ENCODE measurements around the gene HOXD9.

HOXD9 gene

GRCh38 chr2:176109946-176110345 lies 12.6 kb upstream of the HOXD9 start:
- Histone ChIP-seq H3K14ac (ENCODE audit: low read length) (no peak overlapping the region), H2BK5ac (ENCODE audit: low read depth, low read length, poor library complexity) (no peak overlapping the region), H3K4ac (ENCODE audit: low read depth, low read length) (no peak overlapping the region), H2BK120ac (ENCODE audit: insufficient read depth, low read length, poor library complexity) (no peak overlapping the region), H4K91ac (ENCODE audit: low read depth, low read length) (no peak overlapping the region), H3K79me2 (ENCODE audit: control insufficient read depth, insufficient read depth, low read length, poor library complexity) (no peaks in the 10 kb centered on the region), H3K79me1 (ENCODE audit: low read length) (no peaks in the 10 kb centered on the region), H3K27ac (ENCODE audit: low read depth, low read length) (no peak overlapping the region), H2AFZ (ENCODE audit: insufficient read depth, low read length, poor library complexity) (no peak overlapping the region), H3K36me3 (ENCODE audit: control insufficient read depth in 1 of 2, insufficient read depth in 2 of 2, low read length in 2 of 2) (no peaks in the 10 kb centered on the region), H3K4me2 (ENCODE audit: low read length) (no peak overlapping the region), H4K12ac (ENCODE audit: low read depth, low read length) (no peak overlapping the region), H3K23ac (ENCODE audit: low read length) (no peak overlapping the region), H3K27me3 (ENCODE audit: insufficient read depth, low read length) (peaks cover 81% of the 10 kb centered on the region), H3K18ac (ENCODE audit: low read length) (no peak overlapping the region), H3K4me3 (ENCODE audit: low read depth, low read length) (no peak overlapping the region), H2BK12ac (ENCODE audit: low read length) (no peak overlapping the region), H3K9ac (ENCODE audit: low read length) (no peak overlapping the region), H3K4me1 (ENCODE audit: control insufficient read depth in 1 of 2, insufficient read depth in 2 of 2, low read length in 2 of 2) (peaks cover 7% of the 10 kb centered on the region in 2 experiments), H3K9me3 (ENCODE audit: insufficient read depth, low read depth, low read length) (peaks cover 15% of the 10 kb centered on the region), H4K8ac (ENCODE audit: low read depth, low read length) (no peak overlapping the region), H2AK5ac (ENCODE audit: low read length) (no peak overlapping the region)
- WGBS (ENCODE audit: extremely low coverage, insufficient coverage, insufficient read length): no CpG with 5 or more reads among the region's 4 CpGs
- DNase-seq: no peak

DNA sequence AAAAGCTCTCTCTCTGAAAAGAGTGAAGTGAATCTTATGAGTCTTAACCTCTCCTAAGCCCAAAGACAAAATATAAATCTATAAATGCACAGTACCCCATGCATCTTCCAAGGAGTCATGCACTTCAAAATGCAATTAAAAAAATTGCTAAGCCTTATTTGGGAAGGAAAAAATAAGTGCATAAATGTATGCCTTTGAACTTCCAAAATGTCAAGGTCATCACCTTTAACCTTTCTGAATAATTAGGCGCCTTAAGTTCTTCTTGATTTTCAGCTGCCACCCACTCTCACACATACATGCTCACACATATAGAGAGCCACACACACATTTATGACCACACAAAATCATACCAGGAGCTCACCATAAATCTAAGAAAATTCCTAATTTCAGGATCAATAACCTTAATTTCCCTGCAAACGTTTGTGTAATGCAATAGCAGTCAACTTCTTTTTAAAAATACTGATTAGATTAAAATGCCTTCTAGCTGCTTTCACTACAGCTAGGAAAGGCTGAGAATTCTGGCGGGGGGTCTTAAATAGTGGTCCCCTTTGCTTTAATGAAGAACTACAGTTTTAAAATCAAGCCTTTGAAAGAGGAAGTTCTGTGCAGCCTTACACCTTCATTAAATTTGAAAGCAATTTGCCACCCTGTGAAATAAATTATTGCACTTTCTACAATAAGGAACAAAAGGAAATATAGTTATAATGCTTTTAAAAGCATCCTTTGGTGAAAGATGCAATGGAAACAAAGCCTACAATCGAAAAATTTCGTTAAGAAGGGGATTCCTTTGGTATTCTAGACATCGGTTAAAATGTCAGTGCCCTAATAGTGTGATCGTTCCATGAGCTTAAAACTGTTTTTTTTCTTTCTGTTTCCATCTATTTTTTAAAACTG lies 11.9 kb upstream of the HOXD9 start:
- Histone ChIP-seq H3K36me3 (ENCODE audit: control insufficient read depth in 1 of 2, insufficient read depth in 2 of 2, low read length in 2 of 2) (no peaks in the 10 kb centered on the region), H3K14ac (ENCODE audit: low read length) (no peak overlapping the region), H2BK120ac (ENCODE audit: insufficient read depth, low read length, poor library complexity) (no peak overlapping the region), H4K91ac (ENCODE audit: low read depth, low read length) (no peak overlapping the region), H3K4me2 (ENCODE audit: low read length) (no peak overlapping the region), H3K18ac (ENCODE audit: low read length) (no peak overlapping the region), H3K4me1 (ENCODE audit: control insufficient read depth in 1 of 2, insufficient read depth in 2 of 2, low read length in 2 of 2) (peaks cover 7% of the 10 kb centered on the region in 2 experiments), H2AFZ (ENCODE audit: insufficient read depth, low read length, poor library complexity) (no peak overlapping the region), H2BK5ac (ENCODE audit: low read depth, low read length, poor library complexity) (no peak overlapping the region), H3K27ac (ENCODE audit: low read depth, low read length) (no peak overlapping the region), H3K9me3 (ENCODE audit: insufficient read depth, low read depth, low read length) (peaks cover 13% of the 10 kb centered on the region), H3K4ac (ENCODE audit: low read depth, low read length) (no peak overlapping the region), H4K12ac (ENCODE audit: low read depth, low read length) (no peak overlapping the region), H3K23ac (ENCODE audit: low read length) (no peak overlapping the region), H3K4me3 (ENCODE audit: low read depth, low read length) (no peak overlapping the region), H3K27me3 (ENCODE audit: insufficient read depth, low read length) (peaks cover 77% of the 10 kb centered on the region), H3K79me1 (ENCODE audit: low read length) (no peaks in the 10 kb centered on the region), H2AK5ac (ENCODE audit: low read length) (no peak overlapping the region), H3K79me2 (ENCODE audit: control insufficient read depth, insufficient read depth, low read length, poor library complexity) (no peaks in the 10 kb centered on the region), H3K9ac (ENCODE audit: low read length) (no peak overlapping the region), H2BK12ac (ENCODE audit: low read length) (no peak overlapping the region), H4K8ac (ENCODE audit: low read depth, low read length) (no peak overlapping the region)
- DNase-seq: no peak
- WGBS (ENCODE audit: extremely low coverage, insufficient coverage, insufficient read length): no CpG with 5 or more reads among the region's 7 CpGs

GRCh38 chr2:176111309-176111663 lies 11.2 kb upstream of the HOXD9 start:
- H3K4me3 ChIP-seq (ENCODE audit: low read depth, low read length): no peak overlapping the region
- no peak overlapping the region for H3K4ac ChIP-seq (ENCODE audit: low read depth, low read length)
- no peak overlapping the region for H3K4me2 ChIP-seq (ENCODE audit: low read length)
- H4K91ac ChIP-seq (ENCODE audit: low read depth, low read length): no peak overlapping the region
- DNase-seq: peak; percentile 27 to 56
- no peak overlapping the region for H4K12ac ChIP-seq (ENCODE audit: low read depth, low read length)
- H2BK5ac ChIP-seq (ENCODE audit: low read depth, low read length, poor library complexity): no peak overlapping the region
- H3K23ac ChIP-seq (ENCODE audit: low read length): no peak overlapping the region
- no peak overlapping the region for H2AFZ ChIP-seq (ENCODE audit: insufficient read depth, low read length, poor library complexity)
- no peak overlapping the region for H2BK12ac ChIP-seq (ENCODE audit: low read length)
- no peaks in the 10 kb centered on the region for H3K79me1 ChIP-seq (ENCODE audit: low read length)
- H4K8ac ChIP-seq (ENCODE audit: low read depth, low read length): no peak overlapping the region
- H3K27ac ChIP-seq (ENCODE audit: low read depth, low read length): no peak overlapping the region
- H3K27me3 ChIP-seq (ENCODE audit: insufficient read depth, low read length): peaks cover 77% of the 10 kb centered on the region
- H3K36me3 ChIP-seq (ENCODE audit: control insufficient read depth in 1 of 2, insufficient read depth in 2 of 2, low read length in 2 of 2): no peaks in the 10 kb centered on the region
- H3K4me1 ChIP-seq (ENCODE audit: control insufficient read depth in 1 of 2, insufficient read depth in 2 of 2, low read length in 2 of 2): peaks cover 7% of the 10 kb centered on the region in 2 experiments
- H3K9ac ChIP-seq (ENCODE audit: low read length): no peak overlapping the region
- H3K18ac ChIP-seq (ENCODE audit: low read length): no peak overlapping the region
- H2BK120ac ChIP-seq (ENCODE audit: insufficient read depth, low read length, poor library complexity): no peak overlapping the region
- H2AK5ac ChIP-seq (ENCODE audit: low read length): no peak overlapping the region
- H3K9me3 ChIP-seq (ENCODE audit: insufficient read depth, low read depth, low read length): peaks cover 16% of the 10 kb centered on the region
- no peak overlapping the region for H3K14ac ChIP-seq (ENCODE audit: low read length)
- no CpG with 5 or more reads among the region's 16 CpGs for WGBS (ENCODE audit: extremely low coverage, insufficient coverage, insufficient read length)
- H3K79me2 ChIP-seq (ENCODE audit: control insufficient read depth, insufficient read depth, low read length, poor library complexity): no peaks in the 10 kb centered on the region

DNA sequence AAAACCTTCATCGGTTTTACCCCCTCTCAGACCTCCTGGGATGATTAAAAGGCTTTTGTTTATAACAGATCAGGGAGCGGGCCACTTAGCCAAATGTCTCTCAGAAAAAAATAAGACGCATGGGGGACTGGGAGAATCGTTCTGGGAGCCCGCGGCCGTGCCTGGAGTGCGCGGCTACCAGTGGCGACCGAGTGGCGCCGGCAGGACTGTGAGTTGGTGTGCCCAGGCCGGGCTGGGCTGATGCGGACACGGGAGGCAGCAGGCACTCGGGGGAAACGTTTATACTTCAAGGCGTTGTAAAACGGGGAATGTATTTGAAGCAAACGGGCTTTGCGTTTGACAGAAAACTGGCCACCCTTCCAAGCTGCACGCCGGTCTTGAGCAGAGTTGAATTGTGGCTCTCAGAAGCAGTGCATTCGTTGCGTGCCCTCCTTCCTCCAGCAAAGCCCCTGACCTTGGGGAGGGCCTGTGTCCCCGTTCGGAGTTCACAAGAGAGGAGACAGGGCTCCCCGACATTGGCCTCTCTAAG lies 10.6 kb upstream of the HOXD9 start:
- H2BK12ac ChIP-seq (ENCODE audit: low read length): no peak overlapping the region
- no peak overlapping the region for H2BK5ac ChIP-seq (ENCODE audit: low read depth, low read length, poor library complexity)
- no peak overlapping the region for H2AK5ac ChIP-seq (ENCODE audit: low read length)
- H3K4me1 ChIP-seq (ENCODE audit: control insufficient read depth in 1 of 2, insufficient read depth in 2 of 2, low read length in 2 of 2): peaks cover 4 to 5% of the 10 kb centered on the region in 2 experiments
- H3K27ac ChIP-seq (ENCODE audit: low read depth, low read length): no peak overlapping the region
- H3K4ac ChIP-seq (ENCODE audit: low read depth, low read length): no peak overlapping the region
- peaks cover 77% of the 10 kb centered on the region for H3K27me3 ChIP-seq (ENCODE audit: insufficient read depth, low read length)
- H3K9me3 ChIP-seq (ENCODE audit: insufficient read depth, low read depth, low read length): peaks cover 18% of the 10 kb centered on the region
- H3K79me1 ChIP-seq (ENCODE audit: low read length): no peaks in the 10 kb centered on the region
- no peak overlapping the region for H3K4me2 ChIP-seq (ENCODE audit: low read length)
- H4K8ac ChIP-seq (ENCODE audit: low read depth, low read length): no peak overlapping the region
- no peak overlapping the region for H2BK120ac ChIP-seq (ENCODE audit: insufficient read depth, low read length, poor library complexity)
- H3K9ac ChIP-seq (ENCODE audit: low read length): no peak overlapping the region
- H3K18ac ChIP-seq (ENCODE audit: low read length): no peak overlapping the region
- DNase-seq: no peak
- no peak overlapping the region for H4K12ac ChIP-seq (ENCODE audit: low read depth, low read length)
- H2AFZ ChIP-seq (ENCODE audit: insufficient read depth, low read length, poor library complexity): no peak overlapping the region
- no peak overlapping the region for H3K14ac ChIP-seq (ENCODE audit: low read length)
- H3K4me3 ChIP-seq (ENCODE audit: low read depth, low read length): no peak overlapping the region
- H4K91ac ChIP-seq (ENCODE audit: low read depth, low read length): no peak overlapping the region
- no peak overlapping the region for H3K23ac ChIP-seq (ENCODE audit: low read length)
- H3K79me2 ChIP-seq (ENCODE audit: control insufficient read depth, insufficient read depth, low read length, poor library complexity): no peaks in the 10 kb centered on the region
- H3K36me3 ChIP-seq (ENCODE audit: control insufficient read depth in 1 of 2, insufficient read depth in 2 of 2, low read length in 2 of 2): no peaks in the 10 kb centered on the region
- WGBS (ENCODE audit: extremely low coverage, insufficient coverage, insufficient read length): no CpG with 5 or more reads among the region's 29 CpGs

Data from trophoblast cell (in vitro differentiated cells and primary cell).